HUES64 (cell line): ENCODE measurements around the gene UHMK1.
A peak's percentile ranks its signal among the peaks of the same experiment; 100 is the strongest.

Experiments used
- H3K27ac ChIP-seq: 2 replicates; pipeline ENCODE4 v1.7.0; 2013; ENCODE audit warnings: low read depth, low read length, inconsistent platforms
- H3K27me3 ChIP-seq: 2 replicates; pipeline ENCODE4 v1.6.1; 2013; ENCODE audit warnings: mild to moderate bottlenecking, low read length; ENCODE audit not compliant: insufficient read depth
- H3K36me3 ChIP-seq: 2 replicates; pipeline ENCODE4 v1.6.1; 2013; ENCODE audit warnings: mild to moderate bottlenecking, low read length; ENCODE audit not compliant: insufficient read depth
- H3K4me1 ChIP-seq: 2 replicates; pipeline ENCODE4 v1.6.1; 2013; ENCODE audit warnings: mild to moderate bottlenecking, low read length, moderate library complexity; ENCODE audit not compliant: insufficient read depth
- H3K4me3 ChIP-seq: 2 replicates; pipeline ENCODE4 v1.5.1; 2013; ENCODE audit warnings: mild to moderate bottlenecking, low read length, moderate library complexity
- H3K9ac ChIP-seq: 2 replicates; pipeline ENCODE4 v1.6.1; 2013; ENCODE audit warnings: mild to moderate bottlenecking, low read depth, low read length
- H3K9me3 ChIP-seq: 2 replicates; pipeline ENCODE4 v1.6.1; 2013; ENCODE audit warnings: low read depth, low read length; ENCODE audit not compliant: insufficient read depth
- whole genome bisulfite sequencing: fragments of 150-250, 120-280 bp; methylation state at CpG from one replicate; pipeline ENCODE4 v1.1.7; 2013; ENCODE audit warnings: missing lambda C conversion rate; 5-methylcytosine and 5-hydroxymethylcytosine counted together

Gene UHMK1

DNA sequence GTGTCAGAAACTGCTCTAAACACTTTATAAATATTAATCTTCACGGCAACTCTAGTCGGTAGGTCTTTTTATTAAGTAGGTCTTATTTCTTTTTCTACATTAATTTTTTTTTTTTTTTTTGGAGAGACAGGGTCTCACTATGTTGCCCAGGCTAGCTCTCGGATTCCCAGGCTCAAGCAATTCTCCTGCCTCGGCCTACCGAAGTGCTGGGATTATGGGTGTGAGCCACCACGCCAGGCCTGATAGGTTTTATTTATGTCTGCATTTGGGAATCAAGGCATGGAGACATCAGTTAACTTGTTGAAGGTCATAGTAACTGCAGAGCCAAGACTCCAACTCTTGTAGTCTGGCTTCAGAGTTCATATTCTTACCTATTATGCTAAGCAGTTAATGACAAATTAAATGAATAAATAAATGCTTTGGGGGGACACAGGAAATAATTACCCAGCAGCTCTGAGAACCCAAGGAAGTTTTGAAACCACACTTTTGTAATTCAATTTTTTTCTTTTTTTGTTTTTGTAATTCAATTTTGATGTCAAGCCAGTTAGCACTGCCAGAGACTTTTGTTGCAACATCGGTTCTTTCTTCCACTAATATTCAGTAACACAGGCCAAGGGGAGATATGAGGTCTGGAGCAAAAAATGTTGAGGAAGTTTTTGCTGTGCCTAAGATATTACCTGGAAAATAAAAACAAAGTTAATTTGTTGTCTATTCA, 54.5 kb downstream of the UHMK1 start:
- no peak overlapping the region for H3K4me3 ChIP-seq
- H3K27ac ChIP-seq, result no peak overlapping the region
- H3K36me3 ChIP-seq, result no peaks in the 10 kb centered on the region
- H3K9ac ChIP-seq, result no peak overlapping the region
- no peaks in the 10 kb centered on the region for H3K9me3 ChIP-seq
- H3K27me3 ChIP-seq, result no peaks in the 10 kb centered on the region
- H3K4me1 ChIP-seq, result no peaks in the 10 kb centered on the region
- WGBS, result 95% methylated on average over 4 of the region's 7 CpGs

DNA sequence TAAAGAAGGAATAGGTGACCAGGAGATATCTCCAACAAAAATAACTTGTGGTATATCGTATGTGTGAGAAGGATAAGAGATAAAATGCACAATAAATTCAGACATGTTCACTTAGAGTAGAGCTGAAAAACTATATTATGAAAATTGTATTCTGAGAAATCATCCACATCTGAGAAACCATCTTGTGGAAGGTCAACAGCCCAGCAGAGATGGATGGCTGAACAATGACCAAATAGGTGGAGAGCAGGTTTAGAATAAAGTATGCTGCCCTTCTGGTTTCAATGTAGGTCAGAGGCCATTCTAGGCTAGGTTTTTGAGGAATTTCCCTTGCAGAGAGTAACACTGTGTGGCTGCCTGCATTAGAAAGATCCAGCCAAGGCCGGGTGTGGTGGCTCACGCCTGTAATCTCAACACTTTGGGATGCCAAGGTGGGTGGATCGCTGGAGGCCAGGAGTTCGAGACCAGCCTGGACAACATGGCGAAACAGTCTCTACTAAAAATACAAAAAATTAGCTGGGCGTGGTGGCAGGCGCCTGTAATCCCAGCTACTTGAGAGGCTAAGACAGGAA, 55.1 kb downstream of the UHMK1 start:
- Histone ChIP-seq H3K27ac (no peak overlapping the region), H3K9ac (no peak overlapping the region), H3K27me3 (no peaks in the 10 kb centered on the region), H3K36me3 (no peaks in the 10 kb centered on the region), H3K9me3 (no peaks in the 10 kb centered on the region), H3K4me3 (no peak overlapping the region), H3K4me1 (no peaks in the 10 kb centered on the region)
- 95% methylated on average over 7 of the region's 8 CpGs for WGBS

DNA sequence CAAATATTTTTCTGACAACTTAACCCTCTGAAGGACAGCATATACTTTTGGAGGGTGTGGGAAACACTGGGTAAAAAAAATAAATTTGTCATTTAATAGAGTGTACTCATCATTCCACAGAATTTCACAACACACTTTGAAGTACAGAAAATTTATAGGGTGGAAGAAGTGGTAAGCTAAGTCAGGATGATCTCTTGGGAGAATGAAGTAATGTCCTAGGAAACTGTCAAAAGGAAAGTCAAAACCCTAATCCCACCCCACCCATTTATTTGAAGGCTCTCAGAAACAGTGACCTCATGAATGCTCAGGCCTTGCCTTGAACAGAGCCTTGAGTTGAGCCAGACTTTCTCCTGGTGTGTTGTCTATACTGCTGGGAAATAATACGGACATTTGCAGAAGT, 56.6 kb downstream of the UHMK1 start:
- Histone ChIP-seq H3K9ac (no peak overlapping the region), H3K4me3 (no peak overlapping the region), H3K27ac (no peak overlapping the region), H3K4me1 (no peaks in the 10 kb centered on the region), H3K36me3 (no peaks in the 10 kb centered on the region), H3K9me3 (no peaks in the 10 kb centered on the region), H3K27me3 (no peaks in the 10 kb centered on the region)
- WGBS, result 91% methylated on average over 1 of the region's 1 CpG

DNA sequence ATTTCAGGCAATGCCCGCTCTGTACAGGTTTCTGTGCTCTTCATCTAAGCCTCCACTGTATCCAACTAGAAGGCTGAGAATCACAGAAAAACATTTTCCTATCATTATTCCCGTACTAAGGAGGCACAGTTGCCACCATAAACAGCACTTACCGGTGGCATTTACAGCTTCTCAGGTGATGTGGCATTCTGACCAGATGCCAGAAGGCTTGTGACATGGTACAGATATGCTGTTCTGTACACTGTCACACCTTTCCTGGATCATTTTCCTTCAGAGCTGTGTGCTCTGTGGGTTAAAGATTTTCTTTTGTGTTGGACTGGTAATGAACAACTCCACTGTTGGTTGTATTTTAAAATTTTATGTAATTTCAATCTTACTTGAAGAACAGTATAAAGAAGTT, 59.9 kb downstream of the UHMK1 start:
- Histone ChIP-seq H3K9me3 (no peaks in the 10 kb centered on the region), H3K27ac (no peak overlapping the region), H3K36me3 (no peaks in the 10 kb centered on the region), H3K27me3 (peaks cover 4% of the 10 kb centered on the region), H3K4me3 (no peak overlapping the region), H3K9ac (no peak overlapping the region), H3K4me1 (peaks cover 5% of the 10 kb centered on the region; the same call in 1 of the 2 replicates)
- WGBS, result 94% methylated on average over 3 of the region's 3 CpGs

DNA sequence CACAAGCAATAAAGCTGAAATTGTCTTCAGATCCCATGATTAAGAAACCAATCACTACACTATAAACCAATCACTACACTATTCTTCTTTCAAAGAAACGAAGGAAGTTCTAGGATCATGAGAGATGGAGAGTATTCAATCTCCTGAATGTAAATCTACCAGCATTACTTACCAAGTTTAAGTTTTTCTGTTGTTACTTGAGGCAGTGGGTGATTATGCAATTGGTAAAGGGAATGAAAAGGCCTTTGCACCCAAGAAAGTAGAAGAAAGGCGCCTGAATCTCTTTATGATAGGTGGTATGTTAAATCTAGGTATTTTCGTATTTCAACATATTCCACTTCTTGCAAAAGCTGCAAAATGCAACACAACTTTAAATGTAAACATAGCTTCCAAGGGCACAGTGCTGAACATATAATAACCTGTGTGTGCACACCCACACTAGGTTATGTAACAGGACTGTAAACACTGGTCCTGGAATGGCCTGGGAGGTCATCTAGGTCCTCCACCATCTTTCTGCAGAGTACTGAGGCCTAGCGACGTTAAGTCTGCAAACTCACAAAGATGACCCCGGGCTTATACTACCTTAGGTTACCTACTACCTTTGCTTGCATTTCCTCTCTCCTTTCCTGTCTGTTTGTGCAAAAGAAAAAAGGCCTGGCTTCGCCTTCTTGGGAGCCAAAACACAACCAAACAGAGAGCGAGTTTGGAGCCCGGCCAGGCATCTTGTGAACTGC, 62.9 kb downstream of the UHMK1 start:
- H3K27me3 ChIP-seq, result peaks cover 5% of the 10 kb centered on the region
- WGBS, result 53% methylated on average over 7 of the region's 9 CpGs
- peak overlapping the region; percentile 81 for H3K9ac ChIP-seq
- peak overlapping the region; percentile 61; the same call in 1 of the 2 replicates for H3K27ac ChIP-seq
- H3K4me3 ChIP-seq, result peak overlapping the region; percentile 78
- no peaks in the 10 kb centered on the region for H3K9me3 ChIP-seq
- peaks cover 8% of the 10 kb centered on the region; the same call in 1 of the 2 replicates for H3K4me1 ChIP-seq
- no peaks in the 10 kb centered on the region for H3K36me3 ChIP-seq

DNA sequence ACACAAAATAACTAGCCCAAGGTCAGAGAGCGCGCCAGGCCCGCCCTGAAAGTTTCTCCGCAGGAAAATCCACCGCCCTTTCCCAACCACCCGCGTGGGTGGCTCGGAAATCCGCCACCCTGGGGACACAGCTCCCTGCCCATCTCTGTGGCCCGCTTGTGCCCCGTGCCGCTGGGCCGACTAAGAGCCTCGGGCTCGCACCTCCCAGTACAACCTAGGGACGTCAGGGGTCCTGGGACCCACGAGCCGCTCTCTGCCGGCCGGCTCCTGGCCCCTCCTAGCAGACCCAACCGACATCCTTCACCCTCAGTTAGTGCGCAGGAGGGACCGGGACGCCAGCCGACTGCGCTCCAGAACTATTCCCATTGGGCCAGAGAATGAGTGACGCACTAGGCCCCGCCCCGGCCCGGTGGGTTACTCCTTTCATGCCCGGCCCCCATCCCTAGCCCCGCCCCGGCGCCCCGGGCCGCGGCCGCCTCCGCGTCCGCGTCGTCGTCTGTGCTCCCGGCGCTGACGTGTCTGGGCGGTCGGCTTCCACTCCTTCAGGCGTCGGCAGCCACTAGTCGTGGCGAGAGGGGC, 63.5 kb downstream of the UHMK1 start:
- peak overlapping the region; percentile 61 for H3K27ac ChIP-seq
- H3K9ac ChIP-seq, result peak overlapping the region; percentile 81
- no peaks in the 10 kb centered on the region for H3K9me3 ChIP-seq
- peaks cover 8% of the 10 kb centered on the region; the same call in 1 of the 2 replicates for H3K4me1 ChIP-seq
- no peaks in the 10 kb centered on the region for H3K36me3 ChIP-seq
- H3K27me3 ChIP-seq, result peaks cover 5% of the 10 kb centered on the region
- WGBS, result under 1% methylated on average over 53 of the region's 53 CpGs
- H3K4me3 ChIP-seq, result peak overlapping the region; percentile 78

DNA sequence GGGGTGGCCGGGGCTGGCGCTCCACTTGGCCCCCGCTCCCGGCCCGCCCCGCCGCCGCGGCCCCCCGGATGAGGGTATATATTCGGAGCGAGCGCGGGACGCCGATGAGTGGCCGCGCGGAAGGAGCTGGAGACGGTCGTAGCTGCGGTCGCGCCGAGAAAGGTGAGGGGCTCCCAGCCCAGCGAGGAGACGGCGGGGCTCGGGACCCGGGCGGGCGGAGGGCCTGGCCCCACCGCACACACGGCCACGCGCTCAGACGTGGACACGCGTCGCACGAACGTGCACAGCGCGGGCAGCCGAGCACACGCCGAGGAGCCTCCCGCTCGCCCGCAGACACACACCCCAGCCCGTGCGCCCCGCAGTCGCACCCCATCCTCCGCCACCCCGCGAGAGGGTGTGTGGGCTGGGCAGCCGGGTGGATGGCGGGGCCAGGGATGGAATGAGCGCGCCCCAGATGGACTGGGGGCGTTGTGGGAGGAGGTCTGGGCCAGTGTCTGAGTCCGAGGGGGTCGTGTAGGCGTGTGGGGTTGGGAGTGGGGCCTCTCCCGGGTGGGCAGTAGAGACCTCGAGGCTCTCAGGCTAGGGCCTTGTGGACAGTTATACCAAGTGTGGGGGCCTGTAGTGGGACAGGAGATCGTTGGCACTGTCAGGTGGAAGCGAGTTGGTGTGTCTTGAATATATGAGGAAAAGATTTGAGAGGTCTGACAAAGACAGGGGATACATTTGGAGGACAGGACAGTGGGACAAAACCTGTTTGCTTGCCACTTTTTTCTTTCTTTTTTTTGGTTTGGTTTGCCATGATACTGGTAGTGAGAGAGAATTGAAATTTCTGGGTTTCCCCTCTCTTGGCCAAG, 64.2 kb downstream of the UHMK1 start, which contains the start of gene UAP1:
Gene UAP1, plus strand, starts transcription at position 107 of the 854 bp plus-strand sequence. CDS start 4,347 bp downstream, outside the sequence.
- Histone ChIP-seq H3K4me1 (peaks cover 8% of the 10 kb centered on the region; the same call in 1 of the 2 replicates), H3K9ac (peak within 1 kb of the TSS; percentile 81), H3K9me3 (no peaks in the 10 kb centered on the region), H3K27ac (peak within 1 kb of the TSS; percentile 61), H3K4me3 (peak within 1 kb of the TSS; percentile 78), H3K36me3 (peaks cover under 1% of the 10 kb centered on the region), H3K27me3 (peaks cover 5% of the 10 kb centered on the region)
- WGBS, result 3% methylated on average over 69 of the region's 69 CpGs

DNA sequence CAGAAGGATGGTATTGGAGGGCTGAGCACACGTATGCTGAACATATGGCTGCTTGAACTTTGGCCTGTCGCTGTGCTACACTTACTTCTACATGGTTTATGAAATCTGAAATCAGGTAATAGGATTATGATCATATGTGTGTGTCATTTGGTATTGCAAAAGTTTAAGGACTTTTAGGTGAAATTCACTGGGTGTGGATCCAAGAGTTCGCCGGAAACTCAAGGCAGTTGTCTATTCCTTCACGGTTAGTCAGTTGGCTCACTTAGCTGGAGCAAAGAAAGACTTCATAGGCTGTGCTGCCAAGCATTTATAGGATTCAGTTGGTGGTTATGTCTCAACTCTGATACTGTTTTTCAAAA, 64.8 kb downstream of the UHMK1 start:
- peaks cover 5% of the 10 kb centered on the region for H3K27me3 ChIP-seq
- no peaks in the 10 kb centered on the region for H3K9me3 ChIP-seq
- WGBS, result 80% methylated on average over 5 of the region's 5 CpGs
- H3K27ac ChIP-seq, result no peak overlapping the region
- H3K4me1 ChIP-seq, result peaks cover 8% of the 10 kb centered on the region; the same call in 1 of the 2 replicates
- peaks cover 7% of the 10 kb centered on the region for H3K36me3 ChIP-seq
- no peak overlapping the region for H3K9ac ChIP-seq
- H3K4me3 ChIP-seq, result peak overlapping the region; percentile 78

DNA sequence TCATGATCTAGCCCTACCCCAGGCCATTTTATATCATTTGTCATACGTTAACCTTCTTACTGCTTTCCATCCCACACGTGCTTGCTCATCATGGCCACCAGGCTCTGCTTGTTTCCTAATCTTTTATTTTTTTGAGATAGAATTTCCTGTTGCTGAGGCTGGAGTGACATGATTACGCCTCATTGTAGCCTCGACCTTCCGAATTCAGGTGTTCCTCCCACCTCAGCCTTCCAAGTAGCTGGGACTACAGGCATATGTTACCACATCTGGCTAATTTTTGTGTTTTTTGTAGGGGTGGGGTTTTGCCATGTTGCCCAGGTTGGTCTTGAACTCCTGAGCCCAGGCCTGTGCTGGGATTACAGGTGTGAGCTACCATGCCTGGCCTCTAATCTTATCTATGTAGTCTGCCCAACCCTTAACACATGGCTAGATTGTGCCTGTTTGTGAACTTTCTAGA, 67.2 kb downstream of the UHMK1 start:
- Histone ChIP-seq H3K27ac (no peak overlapping the region), H3K36me3 (peaks cover 16% of the 10 kb centered on the region), H3K9me3 (no peaks in the 10 kb centered on the region), H3K9ac (no peak overlapping the region), H3K4me1 (peaks cover 8% of the 10 kb centered on the region; the same call in 1 of the 2 replicates), H3K27me3 (peaks cover 5% of the 10 kb centered on the region), H3K4me3 (no peak overlapping the region)
- WGBS, result 88% methylated on average over 5 of the region's 5 CpGs

DNA sequence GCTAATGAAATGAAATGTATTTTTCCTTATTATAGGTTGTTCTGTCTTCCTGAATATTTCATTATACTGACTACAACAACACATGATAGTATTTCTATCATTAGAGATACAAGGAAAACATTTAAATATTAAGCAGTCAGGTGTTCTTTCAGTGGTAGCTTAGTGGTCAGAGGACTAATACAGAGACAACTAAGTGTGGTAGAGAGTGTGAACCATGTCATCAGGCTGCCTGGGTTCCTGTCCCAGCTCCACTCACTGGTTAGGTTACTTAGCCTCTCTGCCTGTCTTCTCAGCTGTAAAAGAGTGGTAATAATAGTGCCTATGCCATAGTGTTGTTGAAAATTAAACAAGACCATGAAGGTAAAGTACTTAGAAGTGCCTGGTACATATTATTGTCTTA, 67.8 kb downstream of the UHMK1 start:
- no peaks in the 10 kb centered on the region for H3K9me3 ChIP-seq
- peaks cover 5% of the 10 kb centered on the region for H3K27me3 ChIP-seq
- H3K9ac ChIP-seq, result no peak overlapping the region
- H3K4me1 ChIP-seq, result peaks cover 6% of the 10 kb centered on the region; the same call in 1 of the 2 replicates
- no peak overlapping the region for H3K27ac ChIP-seq
- peaks cover 16% of the 10 kb centered on the region for H3K36me3 ChIP-seq
- no peak overlapping the region for H3K4me3 ChIP-seq
